ENCODE results near the gene MYRIP. TPM values are rescaled to one million over a fixed set of nuclear protein-coding genes. Genes with fewer than 3 reads are reported as not detected.

MYRIP gene
- total and polyA plus RNA-seq, 8 donors, result 1.4 to 11.2 (median 7.8) TPM

DNA sequence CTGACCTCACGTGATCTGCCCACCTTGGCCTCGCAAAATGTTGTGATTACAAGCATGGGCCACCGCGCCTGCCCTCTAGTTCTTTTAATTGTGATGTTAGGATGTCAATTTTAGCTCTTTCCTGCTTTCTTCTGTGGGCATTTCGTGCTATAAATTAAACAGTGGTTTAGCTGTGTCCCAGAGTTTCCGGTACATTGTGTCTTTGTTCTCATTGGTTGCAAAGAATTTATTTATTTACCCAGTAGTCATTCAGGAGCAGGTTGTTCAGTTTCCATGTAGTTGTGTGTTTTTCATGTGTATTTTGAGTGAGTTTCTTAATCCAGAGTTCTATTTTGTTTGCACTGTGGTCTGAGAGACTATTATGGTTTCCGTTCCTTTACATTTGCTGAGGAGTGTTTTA lies 30.1 kb downstream of the MYRIP start:
- Histone ChIP-seq H3K27ac (no peak overlapping the region), H3K4me1 (no peaks in the 10 kb centered on the region), H3K27me3 (no peaks in the 10 kb centered on the region), H3K36me3 (no peaks in the 10 kb centered on the region), H3K9me3 (no peaks in the 10 kb centered on the region), H3K4me3 (no peak overlapping the region)
- 90 to 91% methylated on average over 7 of the region's 7 CpGs for whole genome bisulfite sequencing, 2 donors
- FAIRE-seq, result no peak
- intact Hi-C loops (cut with DNase I), result no loop called here
- no peak for ATAC-seq
- TF ChIP-seq, protein P1, sequence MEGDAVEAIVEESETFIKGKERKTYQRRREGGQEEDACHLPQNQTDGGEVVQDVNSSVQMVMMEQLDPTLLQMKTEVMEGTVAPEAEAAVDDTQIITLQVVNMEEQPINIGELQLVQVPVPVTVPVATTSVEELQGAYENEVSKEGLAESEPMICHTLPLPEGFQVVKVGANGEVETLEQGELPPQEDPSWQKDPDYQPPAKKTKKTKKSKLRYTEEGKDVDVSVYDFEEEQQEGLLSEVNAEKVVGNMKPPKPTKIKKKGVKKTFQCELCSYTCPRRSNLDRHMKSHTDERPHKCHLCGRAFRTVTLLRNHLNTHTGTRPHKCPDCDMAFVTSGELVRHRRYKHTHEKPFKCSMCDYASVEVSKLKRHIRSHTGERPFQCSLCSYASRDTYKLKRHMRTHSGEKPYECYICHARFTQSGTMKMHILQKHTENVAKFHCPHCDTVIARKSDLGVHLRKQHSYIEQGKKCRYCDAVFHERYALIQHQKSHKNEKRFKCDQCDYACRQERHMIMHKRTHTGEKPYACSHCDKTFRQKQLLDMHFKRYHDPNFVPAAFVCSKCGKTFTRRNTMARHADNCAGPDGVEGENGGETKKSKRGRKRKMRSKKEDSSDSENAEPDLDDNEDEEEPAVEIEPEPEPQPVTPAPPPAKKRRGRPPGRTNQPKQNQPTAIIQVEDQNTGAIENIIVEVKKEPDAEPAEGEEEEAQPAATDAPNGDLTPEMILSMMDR (IDR thresholded peaks at IDR 0.05), result no peak
- DNase-seq, result no peak

DNA sequence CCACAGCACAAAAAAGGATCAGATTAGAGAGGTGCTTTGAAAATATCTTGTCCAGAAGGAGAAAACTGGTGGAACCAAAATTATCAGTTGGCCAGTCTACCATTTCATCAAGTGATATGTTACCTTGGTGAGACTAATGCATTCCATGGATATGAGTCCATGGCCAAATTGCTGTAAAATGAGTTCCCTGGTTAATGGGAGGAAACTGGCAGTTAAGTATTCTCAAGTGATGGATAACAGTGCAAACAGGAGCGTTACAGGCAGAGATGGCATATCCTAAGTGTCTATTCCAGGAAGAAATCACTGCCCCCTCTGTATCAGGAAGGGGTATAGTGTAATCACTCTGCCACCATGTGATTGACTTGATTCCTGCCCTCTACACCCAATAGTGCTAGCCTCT lies 34.0 kb downstream of the MYRIP start:
- Histone ChIP-seq H3K27ac (no peak overlapping the region), H3K9me3 (no peaks in the 10 kb centered on the region), H3K27me3 (no peaks in the 10 kb centered on the region), H3K36me3 (no peaks in the 10 kb centered on the region), H3K4me1 (no peaks in the 10 kb centered on the region), H3K4me3 (no peak overlapping the region)
- TF ChIP-seq, protein P1 (IDR thresholded peaks at IDR 0.05), result no peak
- intact Hi-C loops (cut with DNase I), result no loop called here
- no peak for DNase-seq
- 68 to 69% methylated on average over 1 of the region's 1 CpG for WGBS, 2 donors
- FAIRE-seq, result no peak
- no peak for ATAC-seq

DNA sequence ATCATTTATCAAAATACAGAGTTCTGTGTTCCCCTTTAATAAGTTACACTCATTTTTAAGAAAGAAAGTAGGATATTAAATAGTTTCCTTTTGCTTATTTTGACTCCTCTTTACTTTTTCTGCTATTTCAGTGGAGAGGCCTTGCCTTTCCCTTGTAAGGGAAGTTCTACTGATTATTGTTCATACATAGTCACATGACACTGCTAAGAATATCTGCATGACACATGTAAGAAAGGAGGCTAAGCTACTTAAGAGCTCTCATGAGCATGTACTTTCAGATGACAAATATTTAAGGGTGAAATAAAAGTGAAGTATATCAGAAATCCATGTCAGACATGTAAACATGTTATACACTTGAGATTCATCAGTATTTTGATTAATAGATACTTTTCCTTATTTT lies 39.0 kb downstream of the MYRIP start:
- Histone ChIP-seq H3K36me3 (no peaks in the 10 kb centered on the region), H3K27ac (no peak overlapping the region), H3K4me3 (no peak overlapping the region), H3K9me3 (no peaks in the 10 kb centered on the region), H3K27me3 (no peaks in the 10 kb centered on the region), H3K4me1 (peaks cover 0 to 6% (median 6%) of the 10 kb centered on the region in 3 donors)
- DNase-seq (no peak), ATAC-seq (no peak), FAIRE-seq (no peak)
- TF ChIP-seq, protein P1 (IDR thresholded peaks at IDR 0.05), result no peak
- intact Hi-C loops (cut with DNase I), result no loop called here

DNA sequence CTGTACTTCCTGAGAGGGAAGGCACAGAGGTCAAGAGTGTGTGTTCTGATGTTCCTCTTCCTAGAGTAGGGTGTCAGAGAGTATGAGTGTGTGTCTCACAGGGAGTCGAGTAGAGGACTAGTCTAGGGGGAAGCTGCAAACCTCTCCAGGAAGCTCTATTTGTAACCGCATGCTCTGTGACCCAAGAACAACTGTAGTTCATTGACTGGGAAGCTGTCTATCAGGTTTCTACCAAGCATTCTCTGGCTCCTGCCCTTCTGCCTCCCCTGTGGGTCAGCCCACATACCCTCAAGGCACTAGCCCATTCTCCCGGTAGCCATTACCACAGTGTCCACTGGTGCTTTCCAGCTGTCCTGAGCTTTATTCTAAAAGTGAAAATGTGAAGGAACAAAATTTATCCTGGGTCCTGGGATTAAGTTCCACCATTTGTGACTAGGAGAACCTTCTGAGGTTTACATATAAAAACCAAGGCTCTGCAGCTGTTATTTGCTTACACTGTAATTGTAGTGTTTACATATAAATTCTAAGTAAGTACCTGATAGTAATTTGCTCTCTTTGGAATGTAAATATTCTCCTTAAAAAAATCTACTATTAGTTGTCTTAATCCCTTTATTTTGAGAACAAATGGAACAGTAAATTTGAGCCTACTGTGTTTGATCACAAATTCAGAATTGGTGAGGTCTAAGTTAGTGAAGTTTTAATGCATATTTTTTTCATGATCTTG lies 40.7 kb downstream of the MYRIP start:
- H3K9me3 ChIP-seq, result no peaks in the 10 kb centered on the region
- intact Hi-C loops (cut with DNase I), result no loop called here
- H3K27me3 ChIP-seq, result no peaks in the 10 kb centered on the region
- H3K27ac ChIP-seq, result no peak overlapping the region
- H3K4me1 ChIP-seq, result peaks cover 0 to 6% (median 6%) of the 10 kb centered on the region in 3 donors
- FAIRE-seq (no peak), ATAC-seq (peak; percentile 64 to 69 (median 66)), DNase-seq (no peak)
- TF ChIP-seq, protein P1 (IDR thresholded peaks at IDR 0.05), result no peak
- WGBS, 2 donors, result 40 to 41% methylated on average over 3 of the region's 3 CpGs
- no peaks in the 10 kb centered on the region for H3K36me3 ChIP-seq
- no peak overlapping the region for H3K4me3 ChIP-seq

DNA sequence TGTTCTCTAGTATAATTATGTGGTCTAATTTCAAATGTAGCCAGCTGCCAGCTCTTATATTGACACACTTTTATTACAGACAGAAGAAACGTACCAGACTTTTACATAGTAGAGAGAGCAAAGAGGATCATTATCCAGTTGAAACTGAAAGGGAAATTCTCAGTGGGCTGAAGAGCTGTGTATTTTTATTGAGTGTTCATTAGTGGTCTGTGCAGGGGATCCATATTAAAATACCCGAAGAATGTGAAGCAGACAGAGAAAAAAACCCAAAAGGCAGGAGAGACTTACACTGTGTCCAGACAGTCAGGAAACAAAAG lies 41.3 kb downstream of the MYRIP start:
- Histone ChIP-seq H3K9me3 (no peaks in the 10 kb centered on the region), H3K27me3 (no peaks in the 10 kb centered on the region), H3K36me3 (no peaks in the 10 kb centered on the region), H3K4me3 (no peak overlapping the region), H3K27ac (no peak overlapping the region), H3K4me1 (peaks cover 0 to 6% (median 6%) of the 10 kb centered on the region in 3 donors)
- ATAC-seq (peak in 3 of 4 donors; percentile 27 to 68 (median 34)), FAIRE-seq (no peak), DNase-seq (no peak)
- 16 to 19% methylated on average over 2 of the region's 2 CpGs for WGBS, 2 donors
- TF ChIP-seq, protein P1 (IDR thresholded peaks at IDR 0.05), result no peak
- intact Hi-C loops (cut with DNase I), result no loop called here

All from pancreas (tissue), 10 donors.